ENCODE measurements around the gene CCSAP.

Gene CCSAP

GRCh38 chr1:229303855-229304254 is 39.0 kb downstream of the CCSAP start:
- no peak for DNase-seq (ENCODE audit: low spot score)
- in situ Hi-C loops (cut with MboI; ENCODE audit: low pct_unique_long_range_greater_than_20kb, low sequenced_read_pairs, unreplicated experiment) = no loop called here
- TF ChIP-seq, protein P1, sequence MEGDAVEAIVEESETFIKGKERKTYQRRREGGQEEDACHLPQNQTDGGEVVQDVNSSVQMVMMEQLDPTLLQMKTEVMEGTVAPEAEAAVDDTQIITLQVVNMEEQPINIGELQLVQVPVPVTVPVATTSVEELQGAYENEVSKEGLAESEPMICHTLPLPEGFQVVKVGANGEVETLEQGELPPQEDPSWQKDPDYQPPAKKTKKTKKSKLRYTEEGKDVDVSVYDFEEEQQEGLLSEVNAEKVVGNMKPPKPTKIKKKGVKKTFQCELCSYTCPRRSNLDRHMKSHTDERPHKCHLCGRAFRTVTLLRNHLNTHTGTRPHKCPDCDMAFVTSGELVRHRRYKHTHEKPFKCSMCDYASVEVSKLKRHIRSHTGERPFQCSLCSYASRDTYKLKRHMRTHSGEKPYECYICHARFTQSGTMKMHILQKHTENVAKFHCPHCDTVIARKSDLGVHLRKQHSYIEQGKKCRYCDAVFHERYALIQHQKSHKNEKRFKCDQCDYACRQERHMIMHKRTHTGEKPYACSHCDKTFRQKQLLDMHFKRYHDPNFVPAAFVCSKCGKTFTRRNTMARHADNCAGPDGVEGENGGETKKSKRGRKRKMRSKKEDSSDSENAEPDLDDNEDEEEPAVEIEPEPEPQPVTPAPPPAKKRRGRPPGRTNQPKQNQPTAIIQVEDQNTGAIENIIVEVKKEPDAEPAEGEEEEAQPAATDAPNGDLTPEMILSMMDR (IDR thresholded peaks at IDR 0.05; ENCODE audit: extremely low read depth, insufficient read depth, missing control alignments) = no peak

- DNase-seq (ENCODE audit: low spot score) = no peak
- in situ Hi-C loops (cut with MboI; ENCODE audit: low pct_unique_long_range_greater_than_20kb, low sequenced_read_pairs, unreplicated experiment) = no loop called here
- TF ChIP-seq, protein P1 (IDR thresholded peaks at IDR 0.05; ENCODE audit: extremely low read depth, insufficient read depth, missing control alignments) = no peak
Measured at GRCh38 chr1:229302740-229303139, 40.1 kb downstream of the CCSAP start.

- DNase-seq (ENCODE audit: low spot score) = no peak
- in situ Hi-C loops (cut with MboI; ENCODE audit: low pct_unique_long_range_greater_than_20kb, low sequenced_read_pairs, unreplicated experiment) = no loop called here
- TF ChIP-seq, protein P1 (IDR thresholded peaks at IDR 0.05; ENCODE audit: extremely low read depth, insufficient read depth, missing control alignments) = no peak
Measured at GRCh38 chr1:229300099-229300757, 42.6 kb downstream of the CCSAP start.

DNA sequence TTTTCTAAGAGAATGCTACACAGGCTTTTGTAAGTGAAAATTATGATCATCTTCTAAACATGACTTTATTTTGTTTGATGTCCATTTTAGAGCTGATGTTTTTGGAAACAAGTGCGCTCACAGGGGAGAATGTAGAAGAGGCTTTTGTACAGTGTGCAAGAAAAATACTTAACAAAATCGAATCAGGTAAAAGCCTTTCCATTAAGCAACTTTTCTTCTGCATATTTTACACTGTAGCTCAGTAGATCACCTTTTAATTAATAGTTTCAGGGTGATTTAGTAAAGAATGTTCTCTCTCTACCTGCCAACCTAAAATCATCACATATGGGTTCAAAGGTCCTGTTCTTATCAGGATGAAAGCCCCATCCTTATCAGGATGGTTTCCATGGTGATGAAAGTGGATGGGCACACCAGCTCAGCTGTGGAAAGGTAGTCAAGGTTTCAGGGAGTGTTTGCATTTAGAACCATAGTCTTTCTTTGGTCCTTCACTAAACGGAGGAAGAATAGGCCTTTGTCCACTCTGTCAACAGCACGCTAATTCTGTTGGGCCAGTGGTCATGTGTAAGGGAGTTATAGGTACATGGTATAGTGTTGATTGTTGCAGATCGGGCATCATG is 43.9 kb downstream of the CCSAP start:
- DNase-seq (ENCODE audit: low spot score) = no peak
- TF ChIP-seq, protein P1 (IDR thresholded peaks at IDR 0.05; ENCODE audit: extremely low read depth, insufficient read depth, missing control alignments) = no peak
- in situ Hi-C loops (cut with MboI; ENCODE audit: low pct_unique_long_range_greater_than_20kb, low sequenced_read_pairs, unreplicated experiment) = no loop called here

GRCh38 chr1:229298420-229298819 is 44.4 kb downstream of the CCSAP start:
- in situ Hi-C loops (cut with MboI; ENCODE audit: low pct_unique_long_range_greater_than_20kb, low sequenced_read_pairs, unreplicated experiment) = no loop called here
- DNase-seq (ENCODE audit: low spot score) = no peak
- TF ChIP-seq, protein P1 (IDR thresholded peaks at IDR 0.05; ENCODE audit: extremely low read depth, insufficient read depth, missing control alignments) = no peak

DNA sequence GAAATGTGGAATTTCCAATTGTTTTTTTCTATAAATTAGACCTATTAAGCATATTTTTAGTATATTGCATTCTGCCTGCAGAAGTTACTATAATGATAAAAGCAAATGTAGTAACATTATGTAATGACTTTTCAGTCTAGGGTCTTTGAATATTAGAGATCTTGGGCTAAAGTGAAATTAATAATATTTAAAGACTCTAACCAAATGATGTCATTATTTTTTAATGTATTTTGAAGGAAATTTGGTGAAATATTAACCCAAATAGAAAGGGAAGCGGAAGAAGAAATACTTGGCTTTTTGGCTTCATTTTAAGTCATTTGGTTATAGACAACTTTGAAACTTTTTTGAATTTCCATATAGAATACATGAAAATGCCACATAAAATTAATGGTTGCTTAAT is 45.1 kb downstream of the CCSAP start:
- TF ChIP-seq, protein P1 (IDR thresholded peaks at IDR 0.05; ENCODE audit: extremely low read depth, insufficient read depth, missing control alignments) = no peak
- no peak for DNase-seq (ENCODE audit: low spot score)
- in situ Hi-C loops (cut with MboI; ENCODE audit: low pct_unique_long_range_greater_than_20kb, low sequenced_read_pairs, unreplicated experiment) = no loop called here

Data from GM13977 (cell line).